ENCODE data around the gene SLC22A23.

DNA sequence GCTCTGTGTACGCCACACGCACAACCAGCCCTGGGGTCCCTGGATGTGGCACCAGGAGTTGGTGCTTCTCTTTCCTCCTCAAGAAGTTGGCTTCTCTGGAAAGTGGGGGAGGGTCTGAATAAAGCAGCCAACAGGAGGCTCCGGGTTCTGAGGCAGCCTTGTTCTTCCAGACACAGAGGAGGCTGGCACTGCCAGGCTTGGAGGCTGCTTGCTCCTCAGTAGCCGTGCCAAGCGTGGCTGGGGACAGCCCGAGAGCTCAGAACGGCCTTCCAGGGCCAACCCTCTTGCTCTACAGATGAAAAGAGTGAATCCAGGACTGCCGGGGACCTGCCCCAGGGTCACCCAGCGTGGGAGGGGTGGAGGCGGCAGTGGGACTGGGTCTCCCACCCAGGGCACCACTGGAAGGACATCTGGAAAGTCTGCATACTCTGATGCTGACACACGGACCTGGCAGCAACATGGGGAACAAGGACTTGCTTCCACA is 70.4 kb downstream of the SLC22A23 start:
- TF ChIP-seq POLR2AphosphoS5 (IDR thresholded peaks at IDR 0.05; ENCODE audit: borderline replicate concordance, low read depth, low read length) (no peak), EZH2 (IDR thresholded peaks at IDR 0.05) (no peak)

All from SK-N-MC (cell line).